OCI-LY7 (cell line): Measurements from ENCODE around the gene ADGRG3.

Experiments used
- CTCF ChIP-seq: fragments of 200-600 bp; sonication (generic); conservative IDR thresholded peaks from 2 replicates; pipeline ENCODE4 v1.5.1; 2014; ENCODE audit warnings: mild to moderate bottlenecking, antibody characterized with exemption, low read length, moderate library complexity, mixed read lengths
- EZH2phosphoT487 ChIP-seq: fragments of 200-600 bp; sonication (generic); IDR thresholded peaks from 2 replicates; pipeline ENCODE4 v1.6.1; 2018; ENCODE audit warnings: low read depth, borderline replicate concordance, mild to moderate bottlenecking, mixed run types, antibody characterized with exemption, low read length, moderate library complexity, mixed read lengths

GRCh38 chr16:57723170-57723569 lies 55.1 kb downstream of the ADGRG3 start:
- 0 out of 2 replicates have a peak, but pooled peaks have one; percentile 14 for TF ChIP-seq CTCF
- no peak for TF ChIP-seq EZH2phosphoT487
